ENCODE results near the gene TEKT1.
"Not testable (repeated sequence)": the region's sequence is repeated elsewhere in the genome, so short reads cannot be mapped to it uniquely, and the experiment has no call there.

The TEKT1 gene

GRCh38 chr17:6831661-6832263, at the start of gene TEKT1:
TEKT1 (minus strand) TSS chr17:6831729; CDS start chr17:6830376, 1,353 bp downstream.
- H3K79me2 ChIP-seq (ENCODE audit: control insufficient read depth, low read length): no peaks in the 10 kb centered on the region
- no peaks in the 10 kb centered on the region for H3K36me3 ChIP-seq (ENCODE audit: control insufficient read depth, low read length)
- no peak within 1 kb of the TSS for H3K4me2 ChIP-seq (ENCODE audit: low read length)
- peaks cover 18% of the 10 kb centered on the region for H3K27me3 ChIP-seq (ENCODE audit: control insufficient read depth, low read length)
- no peak within 1 kb of the TSS for H3K27ac ChIP-seq (ENCODE audit: low read depth, low read length)
- H3K4me3 ChIP-seq (ENCODE audit: low read length): no peak within 1 kb of the TSS
- H3K4me1 ChIP-seq (ENCODE audit: control insufficient read depth, low read length): no peaks in the 10 kb centered on the region
- H3K9me2 ChIP-seq (replicated peaks; ENCODE audit: control insufficient read depth, low read length): no peaks in the 10 kb centered on the region
- H3F3A ChIP-seq (ENCODE audit: control insufficient read depth, insufficient read depth): no peaks in the 10 kb centered on the region
- TF ChIP-seq CTCF (IDR thresholded peaks at IDR 0.05; ENCODE audit: low read depth, low read length, poor library complexity, severe bottlenecking): no peak
- no peak for TF ChIP-seq EZH2phosphoT487 (IDR thresholded peaks at IDR 0.05; ENCODE audit: borderline replicate concordance, low read length)
- no peaks in the 10 kb centered on the region for H4K20me1 ChIP-seq (ENCODE audit: control insufficient read depth, insufficient read depth, low read depth, low read length)
- H3K9me3 ChIP-seq (ENCODE audit: control insufficient read depth, insufficient read depth, low read length): no peaks in the 10 kb centered on the region

DNA sequence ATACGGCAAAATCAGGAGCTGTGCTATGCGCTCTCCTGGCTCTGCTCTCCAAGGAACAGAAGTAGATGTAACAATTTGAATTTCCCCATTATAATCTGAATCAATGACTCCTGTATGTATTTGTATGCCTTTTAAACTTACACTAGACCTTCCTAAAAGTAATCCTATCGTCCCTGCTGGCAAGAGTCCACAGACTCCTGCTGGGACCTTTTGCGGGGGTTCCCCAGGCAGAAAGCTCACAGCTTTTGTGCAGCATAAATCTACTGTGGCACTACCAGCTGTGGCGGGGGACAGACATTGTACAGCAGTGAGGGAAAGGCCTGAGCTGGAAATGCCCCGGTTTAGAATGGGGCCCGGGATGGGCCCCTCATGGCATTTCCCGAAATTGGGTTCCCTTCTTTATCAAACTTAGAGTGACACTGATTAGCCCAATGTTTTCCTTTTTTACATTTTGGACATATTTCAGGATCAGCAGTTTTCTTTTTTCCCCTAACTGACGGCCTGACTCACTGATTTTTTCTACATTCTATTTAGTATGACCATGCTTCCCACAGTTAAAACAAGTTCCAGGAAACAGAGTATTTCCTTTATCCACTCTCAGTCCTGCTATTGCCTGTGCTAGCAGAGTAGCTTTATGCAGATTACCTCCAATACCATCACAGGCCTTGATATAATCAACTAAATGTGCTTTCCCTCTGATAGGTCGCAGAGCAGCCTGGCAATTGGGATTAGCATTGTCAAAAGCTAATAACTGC, 47.9 kb upstream of the TEKT1 start:
- H3K27me3 ChIP-seq (ENCODE audit: control insufficient read depth, low read length); H3K4me3 ChIP-seq (ENCODE audit: low read length); H3K79me2 ChIP-seq (ENCODE audit: control insufficient read depth, low read length): not testable (repeated sequence)

DNA sequence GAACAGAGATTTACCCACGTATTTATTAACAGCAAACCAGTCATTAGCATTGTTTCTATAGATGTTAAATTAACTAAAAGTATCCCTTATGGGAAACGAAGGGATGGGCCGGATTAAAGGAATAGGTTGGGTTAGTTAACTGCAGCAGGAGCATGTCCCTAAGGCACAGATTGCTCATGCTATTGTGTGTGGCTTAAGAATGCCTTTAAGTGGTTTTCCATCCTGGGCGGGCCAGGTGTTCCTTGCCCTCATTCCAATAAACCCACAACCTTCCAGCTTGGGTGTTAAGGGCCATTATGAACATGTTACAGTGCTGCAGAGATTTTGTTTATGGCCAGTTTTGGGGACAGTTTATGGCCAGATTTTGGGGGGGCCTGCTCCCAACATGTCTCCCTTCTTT, 43.7 kb upstream of the TEKT1 start:
- not testable (repeated sequence) for H3K79me2 ChIP-seq (ENCODE audit: control insufficient read depth, low read length); H3K4me1 ChIP-seq (ENCODE audit: control insufficient read depth, low read length); H3K27me3 ChIP-seq (ENCODE audit: control insufficient read depth, low read length); H3K4me2 ChIP-seq (ENCODE audit: low read length); H3K27ac ChIP-seq (ENCODE audit: low read depth, low read length); H3K9me3 ChIP-seq (ENCODE audit: control insufficient read depth, insufficient read depth, low read length); H4K20me1 ChIP-seq (ENCODE audit: control insufficient read depth, insufficient read depth, low read depth, low read length); H3K9me2 ChIP-seq (replicated peaks; ENCODE audit: control insufficient read depth, low read length); H3F3A ChIP-seq (ENCODE audit: control insufficient read depth, insufficient read depth); H3K4me3 ChIP-seq (ENCODE audit: low read length); H3K36me3 ChIP-seq (ENCODE audit: control insufficient read depth, low read length)

More for the DNA sequence above, 47.9 kb upstream of the TEKT1 start:
- not testable (repeated sequence) for H3F3A ChIP-seq (ENCODE audit: control insufficient read depth, insufficient read depth); H3K4me1 ChIP-seq (ENCODE audit: control insufficient read depth, low read length); H3K36me3 ChIP-seq (ENCODE audit: control insufficient read depth, low read length); H4K20me1 ChIP-seq (ENCODE audit: control insufficient read depth, insufficient read depth, low read depth, low read length); H3K9me3 ChIP-seq (ENCODE audit: control insufficient read depth, insufficient read depth, low read length); H3K9me2 ChIP-seq (replicated peaks; ENCODE audit: control insufficient read depth, low read length); H3K27ac ChIP-seq (ENCODE audit: low read depth, low read length); H3K4me2 ChIP-seq (ENCODE audit: low read length)

GRCh38 chr17:6872936-6873335, 41.4 kb upstream of the TEKT1 start:
- Histone ChIP-seq H3K9me3 (ENCODE audit: control insufficient read depth, insufficient read depth, low read length) (no peaks in the 10 kb centered on the region), H3K27me3 (ENCODE audit: control insufficient read depth, low read length) (0 out of 2 replicates have a peak, but pooled peaks cover 10% of the 10 kb centered on the region), H3K4me1 (ENCODE audit: control insufficient read depth, low read length) (no peaks in the 10 kb centered on the region), H3K36me3 (ENCODE audit: control insufficient read depth, low read length) (no peaks in the 10 kb centered on the region), H3K27ac (ENCODE audit: low read depth, low read length) (no peak overlapping the region), H3K4me3 (ENCODE audit: low read length) (no peak overlapping the region), H4K20me1 (ENCODE audit: control insufficient read depth, insufficient read depth, low read depth, low read length) (no peaks in the 10 kb centered on the region), H3F3A (ENCODE audit: control insufficient read depth, insufficient read depth) (no peaks in the 10 kb centered on the region), H3K9me2 (replicated peaks; ENCODE audit: control insufficient read depth, low read length) (no peaks in the 10 kb centered on the region), H3K4me2 (ENCODE audit: low read length) (no peak overlapping the region), H3K79me2 (ENCODE audit: control insufficient read depth, low read length) (no peaks in the 10 kb centered on the region)
- no peak for TF ChIP-seq CTCF (IDR thresholded peaks at IDR 0.05; ENCODE audit: low read depth, low read length, poor library complexity, severe bottlenecking)
- no peak for TF ChIP-seq EZH2phosphoT487 (IDR thresholded peaks at IDR 0.05; ENCODE audit: borderline replicate concordance, low read length)
